GM12801 (cell line): ENCODE data around the gene TLE7.

ENCODE experiments used
- TF ChIP-seq, protein P1 (sequence below): IDR thresholded peaks from one replicate; pipeline ENCODE4 v1.5.1; 2011; ENCODE audit warnings: control low read depth; ENCODE audit not compliant: insufficient read length; ENCODE audit errors: extremely low read depth

The TLE7 gene

DNA sequence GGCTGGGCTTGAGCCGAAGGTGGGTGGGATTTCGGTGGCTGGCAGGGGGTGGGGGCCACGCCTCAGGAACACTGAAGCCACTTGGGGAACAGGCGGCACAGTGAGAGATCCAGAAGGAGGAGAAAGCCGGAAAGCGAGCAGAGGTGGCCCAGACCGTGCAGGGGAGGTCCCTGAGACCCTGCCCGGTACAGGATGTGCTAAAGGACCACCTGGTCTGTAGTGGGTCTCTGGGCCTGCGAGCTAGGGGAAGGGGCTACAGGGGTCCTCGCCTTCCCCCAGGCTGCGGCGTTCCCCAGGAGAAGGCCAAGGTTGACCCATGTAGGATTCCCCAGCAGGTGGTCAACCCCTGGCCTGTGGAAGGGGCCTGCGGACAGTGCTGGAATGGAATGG, at the start of gene TLE7:
Gene TLE7 (minus strand): TSS at position 4 of the 390 bp plus-strand sequence. CDS start 8,730 bp downstream, outside the sequence.
- TF ChIP-seq, protein P1, sequence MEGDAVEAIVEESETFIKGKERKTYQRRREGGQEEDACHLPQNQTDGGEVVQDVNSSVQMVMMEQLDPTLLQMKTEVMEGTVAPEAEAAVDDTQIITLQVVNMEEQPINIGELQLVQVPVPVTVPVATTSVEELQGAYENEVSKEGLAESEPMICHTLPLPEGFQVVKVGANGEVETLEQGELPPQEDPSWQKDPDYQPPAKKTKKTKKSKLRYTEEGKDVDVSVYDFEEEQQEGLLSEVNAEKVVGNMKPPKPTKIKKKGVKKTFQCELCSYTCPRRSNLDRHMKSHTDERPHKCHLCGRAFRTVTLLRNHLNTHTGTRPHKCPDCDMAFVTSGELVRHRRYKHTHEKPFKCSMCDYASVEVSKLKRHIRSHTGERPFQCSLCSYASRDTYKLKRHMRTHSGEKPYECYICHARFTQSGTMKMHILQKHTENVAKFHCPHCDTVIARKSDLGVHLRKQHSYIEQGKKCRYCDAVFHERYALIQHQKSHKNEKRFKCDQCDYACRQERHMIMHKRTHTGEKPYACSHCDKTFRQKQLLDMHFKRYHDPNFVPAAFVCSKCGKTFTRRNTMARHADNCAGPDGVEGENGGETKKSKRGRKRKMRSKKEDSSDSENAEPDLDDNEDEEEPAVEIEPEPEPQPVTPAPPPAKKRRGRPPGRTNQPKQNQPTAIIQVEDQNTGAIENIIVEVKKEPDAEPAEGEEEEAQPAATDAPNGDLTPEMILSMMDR: no peak

DNA sequence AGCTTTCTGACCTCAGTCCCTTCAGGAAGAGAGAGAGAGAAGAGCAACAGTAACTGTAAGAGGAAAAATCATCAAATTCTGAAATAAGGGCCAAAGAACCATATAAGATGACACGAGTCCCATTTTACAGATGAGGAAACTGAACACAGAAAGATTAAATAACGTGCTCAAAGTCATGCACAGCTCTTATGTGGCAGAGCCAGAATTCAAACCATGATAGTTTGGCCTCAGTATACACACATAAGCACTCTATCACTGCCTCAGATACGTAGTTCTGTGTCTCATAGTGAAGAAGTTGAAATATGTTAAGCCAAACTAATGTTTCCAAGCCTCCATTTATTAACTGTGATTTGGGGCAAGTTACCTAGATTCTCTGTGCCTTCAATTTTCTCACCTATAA, 49.2 kb upstream of the TLE7 start:
- TF ChIP-seq, protein P1: no peak

- TF ChIP-seq, protein P1: no peak
These were observed 48.5 kb upstream of the TLE7 start for GRCh38 chr16:71490361-71490760.

- TF ChIP-seq, protein P1: no peak
These were observed 47.3 kb upstream of the TLE7 start, which contains the start of gene ZNF19 for GRCh38 chr16:71489122-71489521. Gene ZNF19 (minus strand): TSS chr16:71489324. CDS start chr16:71482114, 7,210 bp downstream.

- TF ChIP-seq, protein P1: no peak
These were observed 42.4 kb upstream of the TLE7 start for GRCh38 chr16:71484006-71484893.

DNA sequence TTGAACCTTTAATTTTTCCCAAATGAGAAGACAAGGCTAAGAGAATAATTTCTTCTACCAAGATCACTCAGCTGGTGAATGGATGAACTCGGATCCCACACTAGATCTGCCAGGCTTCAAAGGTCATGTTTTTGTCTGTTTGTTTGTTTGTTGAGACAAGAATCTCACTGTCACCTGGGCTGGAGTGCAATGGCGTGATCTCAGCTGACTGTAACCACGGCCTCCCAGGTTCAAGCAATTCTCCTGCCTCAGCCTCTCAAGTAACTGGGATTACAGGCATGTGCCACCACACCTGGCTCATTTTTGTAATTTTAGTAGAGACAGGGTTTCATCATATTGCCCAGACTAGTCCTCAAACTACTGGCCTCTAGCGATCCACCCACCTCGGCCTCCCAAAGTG, 40.7 kb upstream of the TLE7 start:
- TF ChIP-seq, protein P1: no peak

- TF ChIP-seq, protein P1: no peak
These were observed 39.1 kb upstream of the TLE7 start for GRCh38 chr16:71480956-71481355.
